NCI-H524 treated with DMSO at 0.1 percent for 48 hours (cell line): ENCODE data around the gene IL17RD.
A peak's percentile ranks its signal among the peaks of the same experiment; 100 is the strongest.
"Not testable (repeated sequence)": the region's sequence is repeated elsewhere in the genome, so short reads cannot be mapped to it uniquely, and the experiment has no call there.

Experiments used
- DNase-seq: peaks from one replicate; lab custom pipeline; 2025; lab: John Stamatoyannopoulos, UW

The IL17RD gene

GRCh38 chr3:57093489-57093888 is 71.7 kb downstream of the IL17RD start:
- no peak for DNase-seq

- DNase-seq, result no peak
These were observed 73.5 kb downstream of the IL17RD start for GRCh38 chr3:57091521-57092273.

DNA sequence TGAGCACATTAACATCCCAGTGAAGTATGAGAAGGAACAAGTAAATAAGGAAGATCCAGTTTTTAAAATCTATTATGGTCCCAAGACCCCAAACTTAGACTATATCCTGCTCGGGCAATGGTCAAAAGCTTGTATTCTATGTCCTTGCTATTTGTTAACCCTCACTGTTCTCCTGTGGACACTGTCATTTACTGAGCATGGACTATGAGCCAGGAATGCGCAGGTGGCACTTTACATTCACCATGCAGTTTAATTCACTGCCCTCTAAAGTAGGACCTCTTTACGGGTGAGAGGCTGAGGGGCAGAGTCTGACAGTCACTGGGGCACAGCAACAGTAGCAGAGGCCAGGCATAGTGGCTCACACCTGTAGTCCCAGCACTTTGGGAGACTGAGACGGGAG is 76.1 kb downstream of the IL17RD start:
- DNase-seq, result no peak

- DNase-seq, result no peak
These were observed 76.7 kb downstream of the IL17RD start for GRCh38 chr3:57088503-57088902.

GRCh38 chr3:57087361-57088092 is 77.6 kb downstream of the IL17RD start:
- DNase-seq, result no peak

- DNase-seq, result no peak
These were observed 79.0 kb downstream of the IL17RD start for GRCh38 chr3:57086201-57086600.

DNA sequence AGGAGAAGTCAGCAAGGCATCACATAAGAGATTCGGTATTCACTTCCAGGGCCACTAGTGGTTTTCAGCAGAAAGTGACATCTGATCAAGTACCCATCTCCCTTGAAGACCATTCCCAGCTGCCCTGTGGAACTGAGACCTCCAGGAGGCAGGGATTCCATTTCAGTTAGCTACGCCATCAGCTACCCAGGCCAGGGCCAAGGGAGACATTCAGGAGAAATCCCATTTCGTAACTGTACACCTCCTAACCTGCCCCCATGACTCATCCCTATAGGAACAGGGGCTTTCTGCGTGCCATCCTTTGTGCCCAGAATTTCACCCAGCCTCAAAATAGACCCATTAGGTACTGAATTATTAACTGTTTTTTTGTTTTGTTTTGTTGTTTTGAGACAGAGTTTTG is 79.9 kb downstream of the IL17RD start:
- DNase-seq, result no peak

- not testable (repeated sequence) for DNase-seq
These were observed 81.7 kb downstream of the IL17RD start for GRCh38 chr3:57083266-57083995.

GRCh38 chr3:57082481-57082880 is 82.7 kb downstream of the IL17RD start:
- no peak for DNase-seq

DNA sequence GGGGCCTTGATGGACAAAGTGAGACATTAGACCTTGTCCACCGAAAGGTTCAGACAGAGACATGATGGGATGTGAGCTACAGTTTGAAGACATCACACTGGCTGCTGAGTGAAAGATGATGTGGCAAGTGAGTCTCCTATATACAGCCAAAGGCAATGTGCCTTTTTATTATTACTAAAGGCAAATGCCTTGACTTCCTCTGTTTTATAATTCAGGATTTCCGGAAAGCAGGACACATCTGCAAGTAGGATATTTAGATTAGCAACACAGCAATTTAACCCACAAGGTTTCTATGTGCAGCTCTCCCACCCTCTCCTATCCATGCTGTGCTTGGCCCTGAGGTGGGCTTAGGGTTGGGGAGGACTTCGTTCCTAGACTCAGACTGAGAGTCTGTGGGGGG is 84.0 kb downstream of the IL17RD start:
- no peak for DNase-seq

DNA sequence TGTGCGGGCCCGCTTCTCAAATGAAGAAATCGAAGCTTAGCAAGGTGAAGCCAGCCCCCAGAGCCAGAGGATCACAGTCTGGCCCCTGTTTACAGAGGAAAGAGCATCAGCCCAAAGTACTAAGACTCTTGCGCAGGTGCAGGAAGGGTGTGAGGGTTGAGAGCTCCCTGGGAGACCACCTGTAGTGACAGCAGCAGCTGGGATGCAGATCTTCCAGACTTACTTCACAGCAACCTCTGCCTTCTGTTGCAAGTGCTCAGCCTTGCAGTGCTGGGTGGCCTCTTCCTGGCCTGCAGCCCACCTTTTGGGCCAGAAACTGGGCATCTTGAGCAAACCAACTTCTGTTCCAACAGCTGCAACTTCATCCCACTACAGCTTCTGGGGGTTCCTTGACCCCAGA is 85.0 kb downstream of the IL17RD start:
- DNase-seq, result peak; percentile 36

DNA sequence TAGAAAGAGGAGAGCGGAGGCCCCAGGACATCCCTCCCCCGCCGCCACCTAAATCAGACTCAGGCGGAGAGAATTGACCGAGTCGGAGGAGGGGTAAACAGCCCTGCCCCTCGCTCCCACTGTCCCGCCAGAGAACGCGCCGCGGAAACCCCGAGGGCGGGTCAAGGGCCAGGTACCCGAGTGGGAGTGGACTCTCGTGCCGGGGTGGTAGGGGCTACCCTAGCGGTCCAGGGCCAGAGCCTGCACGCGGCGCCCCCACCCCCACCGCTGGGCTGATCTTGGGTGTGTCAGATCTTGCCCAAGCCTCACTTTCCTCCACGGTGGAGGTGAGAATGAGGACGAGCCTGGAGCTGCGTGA is 85.7 kb downstream of the IL17RD start:
- DNase-seq, result no peak

DNA sequence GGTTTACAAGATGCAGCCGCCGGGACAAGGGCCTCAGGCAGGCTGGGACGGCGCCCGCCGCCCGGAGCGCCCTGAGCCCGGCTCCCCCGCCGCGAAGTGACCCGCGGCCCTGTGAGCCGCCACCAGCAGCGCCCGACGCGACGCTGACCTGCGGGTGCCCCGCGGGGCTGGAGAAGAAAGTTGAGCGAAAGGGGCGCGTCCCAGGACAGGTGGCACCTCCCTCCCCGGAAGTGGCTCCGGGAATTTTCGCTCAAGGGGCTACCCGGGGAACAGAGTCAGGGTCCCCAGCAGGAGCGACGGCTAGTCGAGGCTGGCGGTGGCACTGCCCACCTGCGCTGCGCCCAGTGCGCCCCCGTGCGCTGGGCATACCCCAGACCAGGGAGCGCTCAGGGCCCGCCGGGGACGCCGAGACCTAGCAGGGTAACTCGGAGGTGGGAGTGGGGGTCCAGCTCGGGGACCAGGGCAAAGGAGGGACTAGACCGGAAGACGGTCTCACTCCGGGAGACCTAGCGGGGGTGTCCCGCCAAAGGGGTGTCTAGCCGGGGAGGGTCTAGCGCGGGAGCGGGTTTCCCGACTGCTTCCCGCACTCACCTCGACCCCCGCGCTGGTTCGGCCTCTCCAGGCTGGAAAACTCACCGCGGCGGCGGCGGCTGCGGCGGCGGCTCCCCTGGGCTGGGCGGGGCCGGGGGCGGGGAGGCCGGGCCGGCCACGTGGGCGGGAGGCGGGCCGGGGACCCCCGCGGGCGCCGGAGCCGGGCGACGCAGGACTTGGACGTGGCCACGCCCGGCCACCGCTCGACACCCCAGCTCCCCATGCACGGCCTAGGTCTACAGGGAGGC is 86.3 kb downstream of the IL17RD start:
- DNase-seq, result no peak

DNA sequence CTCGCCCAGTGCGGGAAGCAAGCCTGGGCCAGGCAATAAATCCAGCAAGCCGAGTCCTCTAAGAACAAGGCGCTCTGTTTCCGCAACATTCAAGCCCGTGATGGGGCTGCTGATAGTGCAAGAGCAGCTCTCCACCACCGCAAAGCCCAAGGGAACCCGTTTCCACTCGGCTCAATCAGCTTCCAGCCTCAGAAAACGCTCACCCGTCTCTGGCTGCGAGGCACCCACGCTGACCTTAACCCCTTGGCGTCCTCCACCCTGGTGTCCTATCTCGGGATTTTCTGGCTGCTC is 86.9 kb downstream of the IL17RD start:
- DNase-seq, result no peak

DNA sequence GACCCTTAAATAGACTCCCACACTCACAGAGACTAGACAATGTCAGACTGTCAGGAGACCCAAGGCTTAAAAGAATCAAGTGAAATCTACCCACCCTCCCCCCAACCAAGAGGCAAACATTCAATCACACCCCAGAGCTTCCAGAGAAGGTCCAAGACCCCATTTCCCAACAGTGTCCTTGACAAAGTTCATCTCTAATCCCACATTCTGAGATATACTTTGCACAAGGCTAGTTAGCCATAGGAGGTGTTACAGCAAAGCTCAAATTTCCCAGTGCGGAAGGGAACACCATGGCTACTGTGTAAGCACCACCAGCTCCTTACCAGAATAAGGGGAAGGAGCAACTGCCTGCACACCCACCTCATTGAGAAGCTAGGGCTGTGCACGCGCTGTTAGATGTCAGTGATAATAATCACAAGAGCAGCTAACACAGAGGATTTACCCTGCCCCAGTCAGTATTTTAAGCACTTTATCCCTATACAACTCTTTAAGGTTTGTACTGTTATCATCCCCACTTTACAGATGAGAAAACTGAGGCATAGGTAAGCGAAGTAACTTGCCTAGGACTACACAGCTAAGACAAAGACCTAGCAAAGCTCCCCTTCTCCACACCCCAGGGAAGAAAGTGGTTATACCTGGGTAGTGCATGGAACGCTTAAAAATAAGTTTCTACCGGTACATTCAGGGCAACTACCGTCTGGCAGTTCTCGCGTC is 87.4 kb downstream of the IL17RD start:
- no peak for DNase-seq

- no peak for DNase-seq
These were observed 88.7 kb downstream of the IL17RD start for GRCh38 chr3:57076422-57076951.

DNA sequence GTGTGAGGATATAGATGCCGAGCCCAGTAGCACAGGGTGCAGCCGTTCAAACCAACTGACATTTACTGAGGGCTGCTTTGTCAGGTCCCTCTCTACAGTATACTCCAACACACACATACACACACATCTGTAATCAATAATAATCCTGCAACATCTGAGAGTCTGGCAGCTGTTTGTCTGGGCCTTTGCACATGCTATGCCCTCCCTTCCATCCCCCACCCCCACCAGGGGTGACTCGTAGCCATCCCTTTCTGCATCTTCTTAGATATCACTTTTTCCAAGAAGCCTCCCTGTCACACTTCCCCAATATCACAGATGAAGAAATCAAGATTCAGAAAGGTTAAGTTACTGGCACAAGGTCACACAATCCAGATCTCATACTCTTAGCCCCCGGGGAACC is 91.0 kb downstream of the IL17RD start:
- no peak for DNase-seq

DNA sequence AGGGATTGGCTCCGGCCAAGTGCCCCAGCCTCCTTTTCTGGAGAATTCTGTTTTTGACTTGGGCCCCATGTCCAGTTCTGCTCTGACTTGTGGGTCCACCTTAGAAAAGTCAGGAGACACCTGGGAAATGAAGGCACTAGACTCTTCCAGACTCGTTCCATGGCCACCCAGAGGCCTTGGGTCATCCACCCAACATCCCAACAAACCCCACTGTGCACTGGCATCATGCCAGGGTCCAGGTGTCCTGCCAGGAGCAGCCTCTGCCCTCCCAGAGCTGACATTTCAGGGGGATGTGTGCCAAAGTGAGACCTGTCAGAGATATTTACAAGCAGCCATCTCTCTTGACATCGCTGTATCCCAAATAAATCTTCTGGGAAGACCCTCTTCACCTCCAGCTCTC is 91.5 kb downstream of the IL17RD start:
- DNase-seq, result no peak

GRCh38 chr3:57069503-57069902 is 95.7 kb downstream of the IL17RD start:
- no peak for DNase-seq

GRCh38 chr3:57068437-57069089 is 96.6 kb downstream of the IL17RD start:
- DNase-seq, result no peak

DNA sequence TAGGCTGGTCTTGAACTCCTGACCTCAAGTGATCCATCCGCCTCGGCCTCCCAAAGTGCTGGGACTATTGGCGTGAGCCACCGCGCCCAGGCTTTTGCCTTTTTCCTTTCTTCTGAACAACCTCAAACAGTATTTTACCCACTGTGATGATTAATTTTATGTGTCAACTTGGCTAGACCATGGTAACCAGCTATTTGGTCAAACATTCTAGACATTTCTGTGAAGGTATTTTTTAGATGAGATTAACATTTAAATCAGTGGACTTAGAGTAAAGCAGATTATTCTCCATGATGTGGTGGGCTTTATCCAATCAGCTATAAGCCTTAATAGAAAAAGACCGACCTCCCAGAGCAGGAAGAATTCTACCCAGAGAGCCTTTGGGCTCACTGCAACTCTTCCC is 98.7 kb downstream of the IL17RD start:
- DNase-seq, result no peak
